GM12891 (cell line): ENCODE measurements around the gene SIN3B.

Experiments
- POLR2A ChIP-seq: IDR thresholded peaks from 2 replicates; pipeline ENCODE4 v1.6.1; 2011; ENCODE audit warnings: low read depth, low read length, control low read depth
- POLR2AphosphoS5 ChIP-seq: IDR thresholded peaks from 2 replicates; pipeline ENCODE4 v1.6.1; 2011; ENCODE audit warnings: low read depth, low read length, control low read depth
- TAF1 ChIP-seq: IDR thresholded peaks from 2 replicates; pipeline ENCODE4 v1.6.1; 2011; ENCODE audit warnings: low read depth, low read length, control low read depth

- TF ChIP-seq POLR2A (no peak), TAF1 (no peak), POLR2AphosphoS5 (no peak)
Measured at GRCh38 chr19:16849168-16849567, 20.0 kb downstream of the SIN3B start.
